ENCODE results near the gene MBOAT1. TPM values are rescaled to one million over a fixed set of nuclear protein-coding genes. Genes with fewer than 3 reads are reported as not detected.

The MBOAT1 gene
- total RNA-seq, 1 donor from 2014 or later: 8.5 TPM

DNA sequence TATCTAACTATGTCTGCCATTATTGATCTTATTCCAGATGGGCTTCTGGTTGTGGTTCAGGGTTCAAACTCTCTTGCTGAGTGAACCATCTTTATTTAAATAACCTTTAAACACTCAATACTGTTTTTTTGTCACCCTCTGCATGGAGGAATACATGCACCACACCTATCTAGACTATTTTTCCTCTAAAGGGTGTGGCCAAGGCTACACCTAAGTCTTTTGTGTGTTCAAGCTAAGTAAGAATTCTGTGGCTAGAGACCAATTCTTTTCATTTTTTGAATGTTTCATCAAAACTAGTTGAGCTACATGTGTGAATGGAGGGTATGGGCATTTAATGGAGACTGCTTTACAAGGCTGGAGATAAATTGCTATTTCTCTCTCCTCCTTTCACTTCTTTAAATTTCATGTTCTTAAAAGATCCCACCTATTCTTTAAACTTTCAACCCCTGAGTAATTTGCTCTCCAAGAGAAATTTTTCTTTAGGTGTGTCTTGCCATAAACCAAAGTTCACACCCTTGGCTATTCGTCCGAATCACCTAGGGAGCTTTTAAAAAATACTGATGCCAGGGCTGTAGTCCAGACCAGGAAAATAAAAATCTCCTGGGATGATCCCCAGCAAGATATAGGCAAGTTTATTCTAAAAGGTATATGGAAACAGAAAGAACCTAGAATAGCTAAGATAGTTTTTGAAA is 24.8 kb upstream of the MBOAT1 start:
- no peak for ATAC-seq
- DNase-seq: no peak
- Histone ChIP-seq H3K4me3 (no peak overlapping the region), H3K27ac (no peak overlapping the region), H3K27me3 (no peaks in the 10 kb centered on the region), H3K9me3 (no peaks in the 10 kb centered on the region), H3K4me1 (no peaks in the 10 kb centered on the region), H3K36me3 (no peaks in the 10 kb centered on the region)
- intact Hi-C loops (cut with DNase I): no loop called here
- no peak for TF ChIP-seq CTCF (IDR thresholded peaks at IDR 0.05)

- no peak overlapping the region for H3K27ac ChIP-seq
Measured at GRCh38 chr6:20236344-20236743, 24.1 kb upstream of the MBOAT1 start.

GRCh38 chr6:20235041-20235440 is 22.8 kb upstream of the MBOAT1 start:
- no peaks in the 10 kb centered on the region for H3K36me3 ChIP-seq
- TF ChIP-seq CTCF (IDR thresholded peaks at IDR 0.05): no peak
- H3K27me3 ChIP-seq: no peaks in the 10 kb centered on the region
- no peak for DNase-seq
- H3K9me3 ChIP-seq: no peaks in the 10 kb centered on the region
- H3K27ac ChIP-seq: no peak overlapping the region
- H3K4me3 ChIP-seq: no peak overlapping the region
- H3K4me1 ChIP-seq: no peaks in the 10 kb centered on the region
- no peak for ATAC-seq
- intact Hi-C loops (cut with DNase I): no loop called here

More at GRCh38 chr6:20236344-20236743, 24.1 kb upstream of the MBOAT1 start:
- no peak overlapping the region for H3K4me3 ChIP-seq
- no peaks in the 10 kb centered on the region for H3K27me3 ChIP-seq
- ATAC-seq (no peak), DNase-seq (no peak)
- H3K4me1 ChIP-seq: no peaks in the 10 kb centered on the region
- no peak for TF ChIP-seq CTCF (IDR thresholded peaks at IDR 0.05)
- intact Hi-C loops (cut with DNase I): no loop called here
- no peaks in the 10 kb centered on the region for H3K9me3 ChIP-seq
- H3K36me3 ChIP-seq: no peaks in the 10 kb centered on the region

GRCh38 chr6:20234136-20234535 is 21.9 kb upstream of the MBOAT1 start:
- Histone ChIP-seq H3K27ac (no peak overlapping the region), H3K36me3 (no peaks in the 10 kb centered on the region), H3K4me3 (no peak overlapping the region), H3K4me1 (no peaks in the 10 kb centered on the region), H3K27me3 (no peaks in the 10 kb centered on the region), H3K9me3 (no peaks in the 10 kb centered on the region)
- no peak for TF ChIP-seq CTCF (IDR thresholded peaks at IDR 0.05)
- DNase-seq (no peak), ATAC-seq (no peak)
- intact Hi-C loops (cut with DNase I): no loop called here

GRCh38 chr6:20233007-20233730 is 20.9 kb upstream of the MBOAT1 start:
- intact Hi-C loops (cut with DNase I): no loop called here
- no peaks in the 10 kb centered on the region for H3K9me3 ChIP-seq
- H3K36me3 ChIP-seq: no peaks in the 10 kb centered on the region
- H3K4me3 ChIP-seq: no peak overlapping the region
- TF ChIP-seq CTCF (IDR thresholded peaks at IDR 0.05): no peak
- no peaks in the 10 kb centered on the region for H3K27me3 ChIP-seq
- H3K27ac ChIP-seq: no peak overlapping the region
- no peaks in the 10 kb centered on the region for H3K4me1 ChIP-seq
- DNase-seq (no peak), ATAC-seq (no peak)
